ENCODE measurements around the gene SH2D7.

SH2D7 gene

DNA sequence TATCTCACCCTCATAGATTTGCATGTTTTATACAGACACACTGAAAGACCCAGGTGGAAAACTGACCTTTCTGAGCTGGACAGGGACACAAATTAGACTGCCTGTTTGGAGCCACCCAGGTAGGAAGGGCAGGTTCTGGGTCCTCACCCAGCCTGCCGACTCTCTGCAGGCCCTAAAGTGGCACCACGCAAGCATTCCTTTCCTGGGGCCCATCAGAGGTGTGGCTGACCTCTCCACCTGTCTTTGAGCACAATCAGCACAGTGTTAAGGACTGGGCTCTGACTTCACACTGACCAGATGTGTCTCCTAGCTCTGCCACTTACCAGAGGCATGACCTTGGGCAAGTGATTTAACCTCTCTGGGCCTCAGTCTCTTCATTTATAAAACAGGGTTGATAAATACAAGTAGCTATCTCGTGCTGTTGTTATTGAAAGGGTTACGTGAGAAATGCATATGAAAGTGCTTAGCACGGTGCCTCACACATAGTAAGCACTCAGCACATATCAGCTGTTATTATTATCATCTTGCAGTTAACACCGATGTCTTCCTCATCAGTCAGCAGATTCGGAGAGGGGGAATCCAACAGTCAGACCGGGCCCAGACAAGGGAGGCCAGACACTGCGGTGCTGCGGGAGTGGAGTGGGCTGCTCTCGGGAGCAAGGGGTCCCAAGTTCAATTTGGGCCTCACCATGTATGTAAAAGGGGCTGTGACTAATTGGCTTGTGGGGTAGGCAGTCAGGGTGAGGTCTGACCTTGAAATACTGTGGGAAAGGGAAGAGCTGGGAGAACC lies 12.9 kb upstream of the SH2D7 start:
- no peak for FAIRE-seq

DNA sequence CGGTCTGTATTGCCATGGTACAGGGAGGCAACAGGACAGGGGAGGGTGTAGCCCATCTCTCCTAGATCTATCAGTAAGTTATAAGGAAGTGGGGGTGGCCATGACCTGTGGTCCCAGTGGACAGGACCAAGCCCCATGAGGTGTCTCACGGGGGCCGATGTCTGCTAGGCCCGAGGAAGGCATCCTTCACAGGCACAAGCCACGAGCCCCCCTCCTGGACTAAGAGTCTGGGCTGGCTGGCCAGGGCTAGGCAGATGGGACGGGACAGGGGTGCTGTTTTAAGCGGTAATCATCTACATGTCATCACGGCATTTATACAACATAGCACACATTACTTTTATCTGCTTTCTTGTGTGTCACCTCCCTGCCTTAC lies 12.3 kb upstream of the SH2D7 start:
- no peak for FAIRE-seq

DNA sequence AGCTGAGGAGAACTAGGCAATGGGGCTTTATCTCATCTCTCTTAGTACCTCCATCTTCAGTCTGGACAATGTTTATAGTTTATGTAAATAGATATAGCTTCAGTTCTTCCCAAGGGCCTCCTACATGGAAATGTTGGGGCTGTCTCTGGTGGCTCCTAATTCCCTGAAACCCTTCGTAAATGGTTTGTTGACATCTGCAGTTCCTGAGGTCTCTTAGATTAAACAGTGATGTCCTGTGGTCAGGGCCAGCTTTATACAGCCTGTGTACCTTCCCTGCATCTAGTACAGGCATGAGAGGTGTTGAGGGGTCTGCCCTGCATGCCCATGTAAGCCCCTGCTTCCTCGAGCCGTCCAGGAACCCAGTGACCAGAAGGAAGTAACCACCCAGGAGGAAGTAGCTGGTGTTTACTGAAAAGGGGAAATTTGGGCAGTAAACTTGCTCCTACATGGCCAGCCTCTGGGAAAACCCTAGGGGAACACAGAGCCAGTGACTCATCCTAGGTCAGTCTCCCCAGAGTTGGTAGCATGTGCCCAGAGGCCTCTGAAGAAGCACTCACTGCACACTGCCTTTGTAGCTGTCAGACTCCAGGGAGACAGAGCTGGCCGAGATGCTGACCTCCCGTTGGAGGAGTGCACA lies 10.1 kb upstream of the SH2D7 start:
- no peak for FAIRE-seq

DNA sequence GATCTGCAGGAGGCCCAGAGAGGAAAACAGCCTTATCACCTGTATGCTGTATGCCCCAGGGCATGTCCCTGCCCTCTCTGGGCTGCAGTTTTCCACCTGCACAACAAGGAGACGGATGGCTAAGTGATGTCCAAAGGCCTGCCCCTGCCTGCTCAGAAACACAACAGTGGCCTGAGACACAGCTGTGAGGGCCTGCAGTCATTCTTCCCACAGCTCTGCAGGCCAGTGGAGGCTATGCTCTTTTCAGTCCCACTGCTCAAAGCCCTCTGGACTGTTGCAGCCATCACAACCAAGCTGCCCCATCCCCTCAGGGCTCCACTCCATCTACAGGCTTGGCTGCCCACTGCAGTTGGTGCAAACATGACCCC lies 9.6 kb upstream of the SH2D7 start:
- FAIRE-seq = no peak

DNA sequence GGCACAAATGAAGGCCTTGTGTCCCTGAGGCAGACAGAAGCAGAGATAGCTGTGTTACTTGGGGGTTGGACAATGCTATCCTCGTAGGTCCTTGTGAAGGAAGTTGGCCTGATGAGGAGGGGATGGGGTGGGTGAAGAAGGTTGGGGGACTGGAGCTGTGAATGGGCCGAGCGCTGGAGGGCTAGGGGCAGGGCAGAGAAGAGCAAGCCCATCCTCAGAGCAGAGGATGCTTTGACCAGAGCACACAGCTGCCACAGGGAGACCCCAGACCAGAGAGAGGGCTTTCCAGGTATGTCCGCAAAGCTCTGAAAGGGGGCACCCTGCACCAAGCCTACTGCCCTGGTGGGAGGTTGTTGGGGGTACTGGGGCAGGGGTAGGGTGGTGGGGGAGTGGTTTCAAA lies 9.2 kb upstream of the SH2D7 start:
- FAIRE-seq = no peak

DNA sequence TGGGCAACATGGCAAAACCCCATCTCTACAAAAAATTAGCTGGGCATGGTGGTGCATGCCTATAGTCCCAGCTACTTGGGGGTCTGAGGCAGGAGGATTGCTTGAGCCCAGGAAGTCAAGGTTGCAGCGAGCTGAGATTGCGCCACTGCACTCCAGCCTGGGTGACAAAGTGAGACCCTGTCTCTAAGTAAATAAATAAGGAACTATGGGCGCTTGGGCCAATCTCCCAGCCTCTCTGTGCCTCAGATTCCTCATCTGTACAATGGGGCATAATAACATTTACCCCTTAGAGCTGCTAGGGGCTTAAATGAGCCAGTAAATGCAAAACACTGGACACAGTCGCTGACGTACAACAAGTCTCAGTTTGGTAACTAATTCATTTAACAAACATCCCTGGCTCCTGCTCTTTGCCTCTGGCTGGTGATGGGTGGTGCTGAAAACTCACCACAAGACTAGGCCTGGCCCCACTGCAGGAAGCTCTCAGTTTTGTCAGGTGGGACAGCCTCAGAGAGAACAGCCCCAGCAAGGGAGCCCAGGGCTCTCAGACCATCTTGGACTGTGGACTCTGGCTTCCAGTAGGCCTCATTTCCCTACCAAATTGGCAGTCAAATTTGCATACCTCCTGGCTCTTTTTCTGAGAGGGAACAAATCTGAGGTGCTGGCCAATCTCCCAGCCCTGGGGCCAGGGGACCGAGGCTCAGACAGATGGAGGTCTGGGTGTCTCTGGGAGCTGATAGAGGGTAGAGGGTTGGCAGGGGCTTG lies 8.5 kb upstream of the SH2D7 start:
- no peak for FAIRE-seq

DNA sequence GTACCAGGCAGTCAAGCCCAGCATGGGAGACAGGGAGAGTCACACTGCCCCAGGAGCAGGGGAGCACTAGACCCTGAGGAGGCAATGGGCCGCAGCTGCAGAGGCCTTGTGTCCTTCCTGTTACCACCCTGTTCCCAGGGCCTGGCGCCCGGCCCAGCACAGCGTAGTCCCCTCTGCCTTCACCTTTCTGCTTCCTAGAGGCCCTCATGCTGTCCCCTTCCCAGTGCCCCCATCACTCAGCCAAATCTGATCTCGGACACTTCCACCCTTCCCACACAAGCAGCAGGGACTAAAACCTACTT lies 8.0 kb upstream of the SH2D7 start:
- no peak for FAIRE-seq

DNA sequence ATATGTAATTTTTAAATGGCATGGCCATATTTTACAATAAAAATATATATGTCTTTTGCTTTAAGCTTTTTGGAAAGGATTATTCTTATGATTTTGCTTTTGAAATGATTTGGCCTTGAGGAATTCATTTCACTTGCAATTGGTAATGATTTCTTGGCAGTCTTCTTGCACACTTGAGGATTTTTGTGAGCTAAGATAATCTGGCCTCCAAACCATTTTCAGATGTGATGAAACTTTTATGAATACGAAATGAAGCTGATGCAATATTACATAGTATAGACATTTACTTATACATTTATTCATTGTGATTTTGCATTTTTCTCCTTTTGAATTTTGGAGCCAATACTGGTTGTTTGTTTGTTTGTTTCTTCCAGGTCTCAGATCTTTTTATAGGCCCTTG lies 6.4 kb upstream of the SH2D7 start:
- no peak for FAIRE-seq

DNA sequence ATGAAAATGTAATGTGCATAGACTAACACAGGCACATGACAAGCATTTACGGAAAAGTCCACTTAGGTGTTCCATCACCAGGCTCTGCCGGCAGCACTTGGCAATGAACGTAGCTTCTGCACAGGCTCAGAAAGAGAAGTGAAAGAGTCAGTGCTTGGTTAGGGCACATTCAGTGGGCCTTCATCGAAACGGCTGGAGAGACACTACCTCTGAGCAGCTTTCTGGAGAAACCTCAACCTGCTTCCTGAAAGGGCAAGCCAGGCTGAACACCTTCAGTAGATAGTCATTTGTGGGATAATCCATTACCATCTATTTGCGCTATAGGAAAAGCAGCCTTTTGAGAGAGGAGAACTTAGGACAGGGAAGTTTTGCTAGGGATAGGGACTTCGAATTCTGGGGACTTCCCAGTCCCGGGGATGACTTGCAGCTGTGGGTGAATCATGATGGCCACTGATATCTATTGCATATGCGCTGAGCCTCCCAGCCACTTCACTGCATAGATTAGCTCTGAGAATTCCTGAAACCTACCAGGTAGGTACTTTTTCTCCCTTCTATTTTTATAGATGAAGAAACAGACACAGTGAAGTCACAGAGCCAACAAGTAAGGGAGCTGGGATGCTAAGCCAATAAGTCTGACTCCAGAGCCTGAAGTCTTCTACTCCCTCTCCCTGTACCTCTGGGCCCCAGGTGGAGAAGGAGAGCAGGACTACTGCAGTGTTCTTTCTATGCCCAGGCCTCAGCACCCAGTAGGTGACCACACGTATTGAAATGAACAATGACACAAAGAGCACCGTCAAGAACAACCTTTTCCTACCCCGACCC lies 4.2 kb upstream of the SH2D7 start:
- no peak for FAIRE-seq

DNA sequence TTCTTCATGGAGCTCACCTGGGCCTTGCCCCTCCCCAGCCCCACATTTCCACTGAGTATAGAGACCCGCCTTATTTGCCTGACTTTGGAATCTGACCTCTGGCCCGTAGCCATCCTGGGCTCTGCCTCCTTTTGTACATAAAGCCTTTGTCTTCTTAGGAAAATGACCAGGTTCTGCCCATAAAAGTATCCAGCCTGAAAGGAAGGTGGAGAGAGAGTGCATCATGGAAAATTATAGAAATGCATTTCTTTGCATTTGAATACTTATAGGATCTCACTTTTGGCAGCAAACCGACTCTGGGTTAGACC lies 3.6 kb upstream of the SH2D7 start:
- no peak for FAIRE-seq

DNA sequence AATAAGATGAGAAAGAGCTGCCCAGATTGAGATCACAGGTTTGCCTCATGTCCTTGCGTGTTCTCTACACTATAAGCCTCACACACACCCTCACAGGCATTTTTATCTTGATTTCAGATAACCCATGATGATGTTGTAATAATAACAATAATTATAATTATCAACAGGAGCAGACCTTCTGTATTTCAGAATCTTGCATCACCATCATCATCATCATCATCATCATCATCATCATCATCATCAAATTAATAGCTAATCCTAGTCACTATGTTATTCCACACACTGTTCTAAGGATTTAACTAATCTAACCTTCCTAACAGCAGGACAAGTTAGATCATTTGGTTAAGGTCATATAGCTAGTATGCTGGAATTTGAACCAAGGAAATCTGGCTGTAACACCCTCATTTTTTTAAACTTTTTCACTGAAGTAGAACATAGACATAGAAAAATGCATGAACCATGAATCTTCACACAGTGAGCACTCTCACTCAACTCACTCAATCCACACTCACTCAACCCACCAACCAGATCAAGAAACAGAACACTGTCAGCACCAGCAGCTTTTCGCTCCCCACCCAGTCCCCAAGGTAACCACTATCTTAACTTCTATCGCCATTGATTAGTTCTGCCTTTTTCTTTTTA lies 1.8 kb upstream of the SH2D7 start:
- no peak for FAIRE-seq

DNA sequence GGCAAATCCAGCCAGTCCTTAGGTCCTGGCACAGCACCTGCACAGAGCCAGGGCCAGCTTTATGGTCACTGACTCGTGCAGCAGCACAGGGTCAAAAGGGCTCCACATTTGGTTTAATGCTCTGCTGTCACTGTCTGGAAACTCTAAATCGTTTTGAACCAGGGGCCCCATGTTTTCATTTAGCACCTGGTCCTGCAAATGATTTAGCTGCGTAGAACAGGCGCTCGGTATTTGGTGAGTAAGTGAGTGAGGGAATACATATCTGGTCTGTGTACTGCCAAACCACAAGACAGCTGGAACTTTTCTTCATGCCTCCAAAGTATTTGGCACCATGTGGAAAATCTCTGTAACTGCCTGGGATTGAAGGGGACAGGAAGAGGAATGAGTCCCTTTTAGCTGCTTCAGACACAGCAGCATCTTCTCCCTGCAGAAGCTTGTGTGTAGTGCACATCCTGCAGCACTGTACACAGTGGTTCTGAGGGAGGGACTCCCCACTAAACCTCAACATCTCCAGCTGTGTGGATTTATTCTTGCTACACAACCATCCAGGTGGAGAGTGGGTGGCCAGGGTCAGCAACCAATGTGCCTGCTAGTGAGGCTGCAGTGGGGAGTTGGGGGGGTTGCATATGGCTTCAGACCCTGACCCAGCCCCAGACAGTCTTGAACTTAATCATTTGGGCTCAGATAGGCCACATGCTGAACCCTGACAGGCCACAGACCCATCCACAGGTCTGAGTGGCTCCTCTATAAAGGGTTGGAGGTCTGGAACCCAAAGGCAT lies 1.1 kb downstream of the SH2D7 start:
- FAIRE-seq = no peak

DNA sequence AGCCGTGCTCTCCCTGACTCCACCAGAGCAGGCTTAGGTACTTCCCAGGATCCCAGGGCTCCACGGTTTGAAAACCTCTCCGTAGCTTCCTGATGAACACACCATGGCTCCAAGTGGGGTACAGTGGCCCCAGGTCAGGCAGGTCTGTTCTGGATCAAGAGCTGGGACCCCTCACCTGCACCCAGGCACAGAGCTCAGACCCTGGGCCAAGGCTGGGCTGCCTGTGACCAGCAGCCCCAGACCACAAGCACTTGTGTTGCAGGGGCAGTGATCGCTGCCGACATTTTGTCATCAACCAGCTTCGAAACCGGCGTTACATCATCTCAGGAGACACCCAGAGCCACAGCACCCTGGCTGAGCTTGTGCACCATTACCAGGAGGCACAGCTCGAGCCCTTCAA lies 5.3 kb downstream of the SH2D7 start:
- FAIRE-seq = no peak

DNA sequence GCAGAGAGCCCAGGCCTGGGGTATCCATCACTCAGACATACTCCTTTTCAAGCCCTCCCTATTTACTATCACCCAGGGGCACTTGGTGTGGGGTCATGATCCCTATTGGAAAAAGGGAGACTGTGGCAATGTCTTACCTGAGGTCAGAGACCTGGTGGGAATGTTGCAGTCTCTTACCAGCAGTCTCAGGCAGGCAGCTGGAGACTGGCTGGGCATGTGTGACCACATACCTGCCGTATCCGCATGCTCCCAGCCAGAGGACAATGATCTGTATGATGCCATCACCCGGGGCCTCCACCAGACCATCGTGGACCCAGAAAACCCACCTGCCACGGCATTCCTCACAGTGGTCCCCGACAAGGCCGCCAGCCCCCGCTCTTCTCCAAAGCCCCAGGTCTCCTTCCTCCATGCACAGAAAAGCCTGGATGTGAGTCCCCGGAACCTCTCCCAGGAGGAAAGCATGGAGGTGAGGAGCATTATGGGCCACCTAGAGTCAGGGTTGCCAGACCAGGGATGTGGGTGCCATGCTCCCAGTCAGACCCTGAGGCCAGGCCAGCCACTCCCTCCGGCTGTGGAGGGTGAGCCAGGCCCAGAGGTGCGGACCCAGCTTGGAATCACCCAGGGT lies 5.9 kb downstream of the SH2D7 start:
- no peak for FAIRE-seq

DNA sequence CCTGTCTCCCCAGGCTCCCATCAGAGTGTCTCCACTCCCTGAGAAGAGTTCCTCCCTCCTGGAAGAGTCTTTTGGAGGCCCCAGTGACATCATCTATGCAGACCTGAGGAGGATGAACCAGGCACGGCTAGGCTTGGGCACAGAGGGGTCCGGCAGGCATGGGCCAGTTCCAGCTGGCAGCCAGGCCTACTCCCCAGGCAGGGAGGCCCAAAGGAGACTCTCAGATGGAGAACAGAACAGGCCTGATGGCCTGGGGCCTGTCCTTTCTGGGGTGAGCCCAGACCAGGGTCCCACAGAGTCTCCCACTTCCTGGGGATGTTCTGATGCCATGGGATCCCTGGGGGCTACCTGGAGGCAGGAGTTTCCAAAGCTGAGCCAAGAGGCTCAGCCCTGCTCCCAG lies 8.5 kb downstream of the SH2D7 start:
- no peak for FAIRE-seq

DNA sequence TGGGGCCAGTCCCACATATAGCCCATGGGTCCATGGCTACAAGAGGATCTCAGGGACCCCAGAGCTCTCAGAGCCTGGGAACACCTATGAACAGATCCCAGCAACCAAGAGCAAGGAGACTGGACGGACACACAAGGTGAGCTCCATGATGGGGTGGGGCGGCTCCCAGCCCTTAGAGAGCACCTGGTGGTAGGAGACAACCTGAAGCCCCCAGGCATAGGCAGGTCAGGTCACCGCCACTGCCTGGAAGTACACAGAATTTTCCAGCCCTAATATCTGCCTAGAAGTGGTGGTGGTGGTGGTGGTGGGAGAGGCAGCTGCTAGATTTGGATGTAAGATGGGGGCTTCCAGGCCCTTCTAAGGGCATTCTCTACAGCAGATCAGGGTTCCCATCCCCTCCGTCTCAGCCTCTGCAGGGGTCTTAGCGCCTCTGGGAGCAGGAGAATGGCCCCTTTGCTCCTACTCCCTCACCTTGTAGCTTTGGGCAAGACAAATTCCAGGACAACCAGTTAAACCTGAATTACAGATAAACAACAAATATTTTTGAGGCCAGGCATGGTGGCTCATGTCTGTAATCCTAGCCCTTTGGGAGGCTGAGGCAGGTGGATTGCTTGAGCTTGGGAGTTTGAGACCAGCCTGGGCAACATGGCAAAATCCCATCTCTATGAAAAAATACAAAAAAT lies 9.2 kb downstream of the SH2D7 start:
- FAIRE-seq = no peak

DNA sequence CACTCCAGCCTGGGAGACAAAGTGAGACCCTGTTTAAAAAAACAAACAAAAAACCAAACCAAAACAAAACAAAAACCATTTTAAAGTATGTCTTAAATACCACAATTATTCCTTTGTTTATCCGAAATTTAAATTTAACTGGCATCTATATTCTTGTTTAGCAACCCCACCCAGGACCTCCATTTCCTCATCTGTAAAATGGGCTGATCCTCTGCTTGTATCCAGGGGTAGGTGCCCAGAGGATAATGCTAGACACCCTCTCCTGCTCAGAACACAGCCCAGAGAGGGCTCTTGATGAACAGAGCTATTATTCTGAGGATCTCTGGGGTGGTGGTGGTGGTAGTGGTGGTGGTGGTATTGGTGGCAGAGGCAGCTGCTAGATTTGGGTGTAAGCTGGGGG lies 9.8 kb downstream of the SH2D7 start:
- FAIRE-seq = no peak

DNA sequence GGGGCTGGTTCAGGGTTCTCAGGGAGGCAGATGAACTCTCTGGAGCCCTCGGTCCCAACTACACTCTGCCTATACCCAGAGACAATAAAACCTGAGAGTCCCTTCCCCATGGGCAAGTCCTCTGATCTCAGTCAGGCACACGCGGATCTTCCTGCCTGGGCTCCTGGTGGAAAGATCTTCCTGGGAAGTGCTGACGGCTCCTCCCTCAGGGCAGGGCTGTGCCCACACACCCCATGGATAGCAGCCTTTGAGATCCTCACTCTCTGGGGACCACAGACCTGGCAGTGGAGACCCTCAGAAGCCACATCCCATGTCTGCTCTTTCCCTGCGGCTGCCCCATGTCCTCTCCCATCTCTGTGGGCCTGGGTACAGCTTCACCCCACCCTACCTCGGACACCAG lies 10.4 kb downstream of the SH2D7 start:
- FAIRE-seq = no peak

DNA sequence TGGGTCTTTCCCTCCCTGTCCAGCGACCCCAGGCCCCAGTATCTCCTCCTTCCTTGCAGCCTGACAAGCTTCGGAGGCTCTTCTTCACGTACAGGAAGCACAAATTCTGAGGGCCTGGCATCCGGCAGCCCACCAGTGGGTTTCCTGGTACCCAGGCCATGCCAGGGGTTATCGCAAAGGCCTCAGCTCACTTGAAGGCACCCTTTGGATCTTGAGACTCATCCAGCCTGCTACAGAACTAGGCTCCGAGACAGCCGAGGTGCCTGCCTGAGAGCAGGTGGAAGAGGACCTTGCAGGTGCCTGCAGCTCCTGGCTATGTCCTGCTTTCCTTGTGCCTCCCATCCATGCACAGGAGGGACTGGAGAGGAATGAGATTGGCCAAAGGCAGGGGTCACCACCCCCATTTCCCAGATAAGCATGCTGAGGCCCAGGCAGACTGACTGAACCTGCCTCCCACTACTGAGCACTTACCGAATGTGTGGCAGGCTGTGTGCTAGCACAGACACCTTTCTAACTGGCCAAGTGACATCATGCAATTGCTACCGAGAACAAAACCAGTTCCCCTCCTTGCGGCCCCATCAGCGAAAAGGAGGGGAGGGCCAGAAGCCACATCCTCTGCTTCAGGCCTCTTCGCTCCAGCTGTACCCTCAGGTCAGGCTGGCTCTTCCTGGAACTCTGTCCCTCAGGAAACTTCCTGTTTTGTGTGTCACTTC lies 11.2 kb downstream of the SH2D7 start:
- no peak for FAIRE-seq

DNA sequence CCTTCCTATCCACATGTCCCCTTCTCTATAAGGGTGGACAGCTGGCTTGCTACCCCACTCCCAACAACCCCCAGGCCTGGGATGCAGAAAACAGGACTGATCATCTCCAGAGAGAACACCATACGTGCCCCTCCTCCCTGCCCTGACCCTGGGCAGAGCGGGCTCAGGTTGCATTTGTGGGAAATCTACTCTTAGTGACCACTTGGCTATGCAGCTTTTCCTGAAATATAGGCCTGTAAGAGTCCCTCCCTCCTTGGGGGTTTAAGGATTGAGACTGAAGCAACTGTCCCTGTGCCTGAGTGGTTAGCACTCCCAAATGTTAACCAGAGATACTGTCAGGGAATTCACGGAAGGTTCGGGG lies 11.7 kb downstream of the SH2D7 start:
- no peak for FAIRE-seq
